NT2/D1 (cell line): ENCODE results near the gene TENM4.

Experiments
- SUZ12 ChIP-seq: IDR thresholded peaks from 2 replicates; pipeline ENCODE4 v1.6.1; 2011; ENCODE audit not compliant: insufficient read length, insufficient read depth; ENCODE audit errors: extremely low read depth
- YY1 ChIP-seq: IDR thresholded peaks from 2 replicates; pipeline ENCODE4 v1.6.1; 2011; ENCODE audit not compliant: insufficient read length, insufficient read depth
- ZNF274 ChIP-seq: IDR thresholded peaks from 2 replicates; pipeline ENCODE4 v1.6.1; 2011; ENCODE audit warnings: mild to moderate bottlenecking, low read depth, low read length

DNA sequence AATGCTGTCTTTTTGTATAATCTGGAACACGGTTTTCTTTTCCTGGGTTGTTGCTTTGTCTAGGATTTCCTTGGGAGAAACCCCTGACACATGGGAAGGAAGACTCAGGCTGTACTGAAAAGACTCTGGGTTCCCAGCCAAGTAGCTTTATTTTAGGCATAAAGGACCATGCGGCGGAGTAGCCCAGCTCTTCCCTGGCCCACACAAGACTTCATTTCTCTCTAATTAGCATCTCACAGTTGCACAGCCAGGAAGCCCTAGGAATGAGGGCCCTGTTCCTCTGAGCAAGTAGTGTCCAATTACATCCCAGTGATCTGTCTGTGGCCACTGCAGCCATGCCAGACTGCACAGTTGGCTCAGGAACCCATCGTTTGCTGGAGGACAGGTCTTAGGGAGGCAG, 319.5 kb downstream of the TENM4 start:
- TF ChIP-seq ZNF274, result no peak
- no peak for TF ChIP-seq YY1
- TF ChIP-seq SUZ12, result no peak
